Stimulated activated CD4-positive, alpha-beta T cell treated with anti-CD3 and anti-CD28 coated beads, Interleukin-15, amount 100 ng/mL, for 24 hours (primary cell): ENCODE measurements around the gene PPP1R8.
"Not testable (repeated sequence)": the region's sequence is repeated elsewhere in the genome, so short reads cannot be mapped to it uniquely, and the experiment has no call there.

Experiments
- DNase-seq: peaks from one replicate; pipeline ENCODE4 v3.0.0-alpha.2; 2020

Gene PPP1R8

DNA sequence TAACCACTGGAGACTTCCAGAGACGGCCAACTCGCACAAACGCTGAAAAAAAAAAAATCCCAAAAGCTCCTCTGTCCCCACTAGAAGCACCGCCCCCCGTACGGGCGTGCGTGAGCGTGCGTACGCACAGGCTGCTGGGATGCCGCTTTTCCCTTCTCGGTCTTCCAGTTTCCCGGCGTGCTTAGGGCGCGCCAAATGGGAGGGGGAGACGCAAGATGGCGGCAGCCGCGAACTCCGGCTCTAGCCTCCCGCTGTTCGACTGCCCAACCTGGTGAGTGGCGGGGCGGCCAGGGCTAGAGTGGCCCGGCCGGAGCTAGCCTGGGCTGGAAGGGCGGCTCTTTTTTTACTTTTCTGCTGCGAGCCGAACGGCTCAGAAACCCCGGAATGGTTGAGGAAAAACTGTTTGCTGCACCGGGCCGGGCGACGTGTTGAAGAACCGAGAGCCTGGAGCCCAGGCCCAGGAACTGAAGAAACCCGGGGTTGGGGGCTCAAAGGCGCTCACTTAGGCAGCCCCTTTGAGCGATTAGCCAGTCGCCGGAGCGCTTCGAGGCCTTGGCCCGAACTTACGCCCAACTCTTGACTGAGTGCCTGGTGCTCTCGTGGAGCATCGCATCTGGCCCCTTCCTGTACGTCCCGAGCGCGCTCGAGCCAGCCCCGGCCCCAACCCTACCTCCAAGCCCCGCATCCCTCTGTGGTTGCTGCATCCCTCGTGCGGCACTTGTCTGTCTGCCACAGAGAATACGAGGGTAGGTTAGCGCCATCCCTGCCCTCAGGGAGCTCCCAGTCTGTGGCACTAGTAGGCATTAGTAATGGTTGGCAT is at the start of gene PPP1R8:
Gene PPP1R8 (plus strand): TSS at position 162 of the 820 bp plus-strand sequence. CDS start 54 bp downstream, at position 216.
- peak; percentile 95 for DNase-seq

DNA sequence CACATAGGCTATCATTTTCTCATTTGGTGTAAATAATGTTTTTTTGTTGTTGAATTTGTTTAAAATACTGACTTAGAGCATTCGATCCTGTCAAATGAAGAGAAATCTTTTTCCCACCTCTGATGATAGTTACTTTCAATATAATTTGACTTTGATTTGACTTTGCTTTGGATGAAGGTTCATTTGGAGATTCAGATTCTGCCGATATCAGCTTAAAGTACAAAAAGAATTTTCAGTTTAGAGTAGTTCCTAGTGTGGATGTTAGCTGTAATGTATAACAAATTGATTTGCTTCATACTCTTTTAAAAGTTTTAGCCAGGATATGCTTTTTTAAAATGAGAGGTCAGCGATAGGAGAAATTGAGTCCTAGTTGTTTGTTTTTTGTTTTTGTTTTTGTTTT is 47.6 kb upstream of the PPP1R8 start:
- no peak for DNase-seq

DNA sequence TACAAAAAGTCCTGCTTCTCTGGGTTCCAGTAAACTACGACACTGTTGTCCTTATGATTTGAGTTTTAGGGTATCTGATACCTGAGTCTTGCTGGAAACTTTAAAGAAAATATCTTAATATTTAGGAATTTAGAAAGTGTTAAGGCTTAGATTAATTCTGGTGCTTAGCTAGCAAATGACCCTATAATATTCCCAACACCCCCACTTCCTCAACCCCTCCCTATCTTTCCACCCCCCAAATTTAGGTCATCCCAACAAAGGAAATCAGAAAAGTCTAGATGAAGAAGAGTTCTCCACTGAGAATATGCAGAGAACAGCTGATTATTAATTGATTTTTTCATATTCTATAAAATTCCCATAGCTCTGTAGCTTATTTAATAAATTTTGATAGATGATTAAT is 45.9 kb upstream of the PPP1R8 start:
- DNase-seq = no peak

DNA sequence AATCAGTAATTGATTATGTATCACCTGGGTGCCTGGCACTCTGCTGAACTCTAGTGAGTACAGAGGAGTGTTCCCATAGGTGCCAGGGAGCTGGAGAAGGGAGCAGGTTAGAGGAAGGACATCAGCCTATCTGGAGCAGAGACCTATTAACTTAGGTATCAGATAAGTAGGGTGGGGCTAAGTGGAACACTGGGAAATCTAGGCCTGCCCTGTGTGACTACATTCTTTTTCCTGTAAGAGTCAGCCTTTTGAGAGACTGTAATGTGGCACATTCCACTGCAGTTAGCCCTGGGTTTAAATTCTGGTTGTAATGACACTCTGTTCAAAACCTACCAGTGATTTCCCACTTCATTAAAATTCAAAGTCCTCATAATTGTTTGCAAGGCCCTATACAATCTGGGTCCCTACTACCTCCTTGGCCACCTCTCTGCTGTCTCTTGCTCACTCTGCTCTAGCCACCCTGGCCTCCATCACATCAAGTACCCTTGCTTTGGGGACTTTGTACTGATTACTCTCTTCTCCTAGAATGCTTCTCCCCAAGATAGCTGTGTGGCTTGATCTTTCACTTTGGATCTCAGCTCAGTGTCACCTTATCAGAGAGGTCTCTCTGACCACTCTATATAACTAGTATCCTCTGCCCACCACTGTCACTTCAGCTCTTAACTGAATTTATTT is 44.7 kb upstream of the PPP1R8 start:
- DNase-seq = no peak

DNA sequence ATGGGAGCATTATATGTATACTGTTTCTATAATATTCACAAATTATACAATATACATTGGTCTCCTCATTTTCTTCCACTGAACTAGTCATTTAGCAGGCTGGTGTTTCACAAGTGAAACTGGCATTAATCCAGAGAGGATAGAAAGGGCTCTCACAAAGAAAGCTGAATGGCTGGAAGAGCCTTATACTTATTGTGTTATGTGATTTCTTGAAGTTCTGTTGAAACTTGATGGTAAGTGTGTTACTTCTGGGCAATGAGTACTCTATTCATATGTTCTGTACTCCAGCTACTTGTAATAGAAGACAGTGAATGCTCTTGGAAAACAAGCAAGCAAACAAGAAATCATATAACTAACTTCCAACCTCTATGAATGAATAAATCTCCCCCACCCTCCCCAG is 42.7 kb upstream of the PPP1R8 start:
- DNase-seq = no peak

DNA sequence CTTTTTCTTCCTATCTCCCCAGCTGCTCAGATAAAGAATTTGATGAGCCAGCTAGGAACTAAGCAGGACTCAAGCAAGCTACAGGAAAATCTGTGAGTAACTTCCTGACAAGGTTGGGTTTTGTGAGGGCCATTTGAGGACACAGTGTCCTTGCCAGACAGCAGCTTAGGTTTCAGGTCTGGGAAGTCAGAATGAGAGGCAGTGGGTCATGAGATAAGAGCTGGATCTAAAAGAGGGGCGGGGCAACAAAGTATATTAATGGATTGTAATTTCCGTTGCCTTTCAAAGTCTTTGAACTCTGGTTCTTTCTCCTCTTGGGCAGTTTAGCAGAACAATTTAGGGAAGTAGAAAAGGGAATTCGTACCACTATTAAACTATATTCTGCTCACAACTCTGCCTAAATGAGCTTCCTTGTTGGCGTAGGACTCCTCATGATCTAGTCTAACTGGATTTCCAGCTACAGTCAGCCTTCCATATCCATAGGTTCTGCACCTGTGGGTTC is 41.0 kb upstream of the PPP1R8 start:
- DNase-seq = no peak

DNA sequence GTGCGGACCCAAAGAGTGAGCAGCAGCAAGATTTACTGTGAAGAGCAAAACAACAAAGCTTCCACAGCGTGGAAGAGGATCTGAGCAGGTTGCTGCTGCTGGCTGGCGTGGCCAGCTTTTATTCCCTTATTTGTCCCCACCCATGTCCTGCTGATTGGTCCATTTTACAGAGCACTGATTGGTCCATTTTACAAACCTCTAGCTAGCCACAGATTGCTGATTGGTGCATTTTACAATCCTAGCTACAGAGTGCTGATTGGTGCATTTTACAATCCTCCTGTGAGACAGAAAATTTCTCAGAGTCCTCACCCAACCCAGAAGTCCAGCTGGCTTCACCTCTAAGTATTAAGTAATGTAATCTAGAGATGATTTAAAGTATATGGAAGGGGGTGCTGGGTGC is 40.3 kb upstream of the PPP1R8 start:
- DNase-seq = not testable (repeated sequence)

DNA sequence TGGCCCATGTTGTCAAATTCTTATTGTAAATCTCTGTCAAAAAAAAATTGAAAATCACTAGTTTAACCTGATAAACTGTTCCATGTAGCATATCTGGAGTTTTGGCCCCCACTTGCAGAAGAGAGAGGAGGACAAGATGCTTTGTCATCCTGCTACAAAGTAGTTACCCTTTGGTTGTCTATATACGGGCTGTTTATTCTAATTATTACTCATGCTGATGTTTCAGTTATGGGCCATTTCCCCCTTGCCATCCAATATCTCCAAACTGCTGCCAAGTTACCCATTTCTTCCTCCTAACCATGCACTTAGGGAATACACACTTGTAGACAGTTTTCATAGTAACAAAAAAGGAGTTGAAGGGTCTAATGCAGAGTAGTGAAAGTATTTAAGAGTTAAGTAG is 35.0 kb upstream of the PPP1R8 start:
- no peak for DNase-seq

DNA sequence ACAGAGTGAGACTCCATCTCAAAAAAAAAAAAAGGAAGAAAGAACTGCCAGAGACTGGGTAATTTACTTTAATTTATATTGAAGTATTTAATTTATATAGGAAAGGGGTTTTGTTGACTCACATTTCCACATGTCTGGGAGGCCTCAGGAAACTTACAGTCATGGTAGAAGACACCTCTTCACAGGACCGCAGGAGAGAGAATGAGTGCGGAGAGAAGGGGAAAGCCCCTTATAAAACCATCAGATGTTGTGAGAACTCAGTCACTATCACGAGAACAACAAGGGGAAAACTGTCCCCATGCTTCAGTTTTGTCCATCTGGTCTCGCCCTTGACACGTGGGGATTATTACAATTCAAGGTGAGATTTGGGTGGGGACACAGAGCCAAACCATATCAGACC is 25.8 kb upstream of the PPP1R8 start:
- peak; percentile 25 for DNase-seq

DNA sequence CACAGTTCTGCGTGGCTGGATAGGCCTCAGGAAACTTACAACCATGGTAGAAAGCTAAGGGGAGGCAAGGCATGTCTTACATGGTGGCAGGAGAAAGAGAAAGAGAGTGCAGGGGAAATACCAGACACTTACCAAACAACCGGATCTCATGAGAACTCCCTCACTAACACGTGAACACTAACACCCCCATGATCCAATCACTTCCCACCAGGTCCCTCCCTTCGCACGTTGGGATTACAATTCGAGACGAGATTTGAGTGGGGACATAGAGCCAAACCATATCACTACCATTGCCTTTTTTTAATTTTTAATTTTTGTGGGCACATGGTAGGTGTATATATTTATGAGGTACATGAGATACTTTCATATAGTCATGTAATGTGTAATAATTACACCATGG is 23.8 kb upstream of the PPP1R8 start:
- DNase-seq = no peak

DNA sequence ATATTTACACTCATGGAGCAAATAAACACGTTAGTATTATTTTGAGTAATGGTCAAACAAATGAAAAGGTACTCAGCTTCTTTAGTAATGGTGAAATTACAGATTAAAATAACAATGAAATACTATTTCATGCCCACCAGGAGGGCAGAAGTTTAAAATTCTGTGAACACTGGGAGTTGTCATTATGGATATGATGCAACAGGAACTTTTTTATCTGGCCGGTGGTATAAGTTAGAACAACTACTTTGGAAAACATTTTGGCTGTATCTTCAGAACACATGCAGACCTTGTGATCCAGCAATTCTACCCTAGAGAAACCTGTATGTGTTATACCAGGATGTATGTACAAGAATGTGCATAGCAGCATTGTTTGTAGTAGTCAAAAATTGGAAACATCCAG is 23.2 kb upstream of the PPP1R8 start:
- no peak for DNase-seq

DNA sequence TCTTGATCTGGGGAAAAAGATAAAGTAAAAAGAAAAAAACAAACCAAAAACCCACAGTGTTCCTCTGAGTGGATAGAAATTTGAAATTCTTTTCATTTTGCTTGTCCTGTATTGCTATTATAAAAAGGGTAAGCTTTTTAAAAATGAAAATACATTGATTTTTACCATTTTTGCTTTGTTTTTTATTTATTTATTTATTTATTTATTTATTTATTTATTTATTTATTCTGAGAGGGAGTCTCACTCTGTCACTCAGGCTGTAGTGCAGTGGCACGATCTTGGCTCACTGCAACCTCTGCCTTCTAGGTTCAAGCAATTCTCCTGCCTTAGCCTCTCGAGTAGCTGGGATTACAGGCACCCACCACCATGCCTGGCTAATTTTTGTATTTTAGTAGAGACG is 22.5 kb upstream of the PPP1R8 start:
- DNase-seq = not testable (repeated sequence)

DNA sequence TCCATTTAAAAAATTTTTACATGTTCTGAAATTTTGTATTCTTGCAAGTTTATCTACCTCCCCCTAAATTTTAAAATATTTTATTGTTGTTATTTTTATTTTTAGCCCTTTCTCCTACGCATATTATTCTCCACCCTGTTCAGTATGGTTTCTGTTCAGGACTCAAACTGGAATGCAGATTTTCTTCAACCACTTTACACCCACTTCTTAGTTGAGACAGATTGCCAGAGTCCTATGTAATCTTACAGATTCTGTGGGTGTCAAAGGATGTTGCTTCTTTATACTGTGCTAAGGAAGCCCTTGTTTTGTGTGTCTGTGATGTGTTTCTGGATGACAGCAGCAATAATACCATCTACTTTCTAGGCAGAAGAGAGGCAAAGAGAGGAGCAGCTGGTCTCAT is 20.7 kb upstream of the PPP1R8 start:
- DNase-seq = no peak

DNA sequence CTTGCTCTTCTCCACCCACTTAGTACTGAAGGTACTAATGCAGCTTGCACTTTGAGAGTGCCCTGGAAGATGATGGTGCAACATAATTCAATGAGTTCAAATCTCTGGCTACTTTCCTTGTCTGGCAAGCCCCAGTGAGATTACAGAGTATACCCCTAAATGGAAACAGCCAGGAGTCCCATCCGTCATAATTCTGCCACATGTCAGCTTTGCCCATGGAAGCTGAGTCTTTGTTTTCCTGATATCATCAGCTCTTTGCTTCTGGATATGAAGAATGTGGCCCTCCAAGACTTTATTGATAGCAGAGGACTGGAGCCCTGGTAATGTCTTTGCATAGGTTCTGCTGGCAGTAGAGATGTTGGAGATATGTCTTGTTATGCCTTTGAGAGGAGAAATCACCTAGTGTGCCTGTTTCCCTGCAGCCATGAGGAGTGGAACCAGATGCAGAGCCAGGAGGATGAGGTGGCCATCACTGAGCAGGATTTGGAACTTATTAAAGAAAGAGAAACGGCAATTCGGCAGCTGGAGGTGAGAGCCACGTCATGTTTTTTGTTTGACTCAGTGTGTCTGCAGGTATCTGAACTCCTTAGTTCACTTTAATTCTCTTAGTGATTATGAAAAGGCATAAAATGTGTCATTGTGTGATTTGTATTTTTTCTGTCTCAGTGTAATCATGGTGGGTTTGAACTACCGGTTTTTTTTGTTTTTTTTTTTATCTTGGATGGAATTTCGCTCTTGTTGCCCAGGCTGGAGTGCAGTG is 18.7 kb upstream of the PPP1R8 start:
- no peak for DNase-seq

DNA sequence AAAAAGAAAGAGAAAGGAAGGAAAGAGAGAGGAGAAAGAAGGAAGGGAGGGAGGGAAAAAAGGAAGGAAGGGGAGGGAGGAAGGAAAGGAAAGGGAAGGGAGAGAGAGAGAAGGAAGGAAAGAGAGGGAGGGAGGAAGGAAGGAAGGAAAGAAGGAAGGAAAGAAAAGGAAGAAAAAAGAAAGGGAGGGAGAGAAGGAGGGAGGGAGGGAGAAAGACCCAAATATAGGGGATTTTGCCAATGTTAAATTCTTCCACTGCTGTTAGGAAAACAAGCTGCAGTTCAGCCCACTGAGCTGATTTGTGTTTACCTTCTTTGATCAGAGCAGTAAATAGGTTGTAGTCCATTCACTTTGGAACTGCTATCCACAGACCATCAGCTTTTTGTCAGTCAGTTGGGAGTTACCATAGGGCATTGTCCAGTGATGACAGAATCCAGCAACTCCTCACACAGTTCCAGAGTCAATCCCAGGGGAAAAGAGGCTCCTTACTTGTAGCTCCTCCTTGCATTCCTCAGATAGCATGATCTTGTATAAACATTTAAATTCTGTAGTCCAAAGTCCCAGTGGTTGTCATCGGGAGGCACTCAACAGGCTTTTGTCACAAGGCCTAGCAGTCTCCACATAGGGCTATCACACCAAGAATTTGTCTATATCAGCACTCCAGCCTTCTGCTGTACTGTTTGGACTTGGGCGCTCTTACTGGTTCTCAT is 13.5 kb upstream of the PPP1R8 start:
- DNase-seq = no peak

DNA sequence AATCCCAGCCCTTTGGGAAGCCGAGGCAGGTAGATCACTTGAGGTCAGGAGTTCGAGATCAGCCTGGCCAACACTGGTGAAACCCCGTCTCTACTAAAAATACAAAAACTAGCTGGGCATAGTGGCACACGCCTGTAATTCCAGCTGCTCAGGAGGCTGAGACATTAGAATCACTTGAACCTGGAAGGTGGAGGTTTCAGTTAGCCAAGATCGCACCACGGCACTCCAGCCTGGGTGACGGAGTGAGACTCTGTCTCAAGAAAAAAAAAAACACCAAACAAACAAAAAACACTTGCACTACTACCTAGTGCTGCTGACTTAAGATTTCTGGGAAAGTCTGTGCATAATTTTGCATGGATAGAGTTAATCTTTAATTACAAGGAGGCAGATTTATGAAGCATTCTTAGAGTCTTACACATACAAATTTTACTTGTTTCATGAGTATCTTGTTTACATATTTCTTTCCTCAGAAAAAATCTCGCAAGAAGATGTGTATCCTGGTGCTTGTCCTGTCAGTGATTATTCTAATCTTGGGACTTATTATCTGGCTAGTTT is 8.7 kb upstream of the PPP1R8 start:
- no peak for DNase-seq

DNA sequence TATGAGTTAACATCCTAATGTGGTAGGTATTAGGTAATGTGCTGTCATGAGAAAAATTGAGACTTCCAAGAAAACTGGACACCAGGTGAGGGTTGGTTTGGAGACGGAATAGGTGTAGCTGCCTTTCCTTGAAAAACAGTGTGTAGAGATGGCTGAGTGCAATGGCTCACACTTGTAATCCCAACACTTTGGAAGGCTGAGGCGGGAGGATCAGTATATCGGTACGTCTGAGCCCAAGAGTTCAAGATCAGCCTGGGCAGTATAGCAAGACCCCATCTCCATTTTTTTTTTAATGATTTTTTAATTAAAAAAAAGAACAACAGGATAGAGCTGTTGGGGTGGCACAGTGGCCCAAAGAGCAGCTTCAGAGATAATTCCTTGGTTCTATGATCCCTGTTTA is 6.8 kb upstream of the PPP1R8 start:
- DNase-seq = no peak

DNA sequence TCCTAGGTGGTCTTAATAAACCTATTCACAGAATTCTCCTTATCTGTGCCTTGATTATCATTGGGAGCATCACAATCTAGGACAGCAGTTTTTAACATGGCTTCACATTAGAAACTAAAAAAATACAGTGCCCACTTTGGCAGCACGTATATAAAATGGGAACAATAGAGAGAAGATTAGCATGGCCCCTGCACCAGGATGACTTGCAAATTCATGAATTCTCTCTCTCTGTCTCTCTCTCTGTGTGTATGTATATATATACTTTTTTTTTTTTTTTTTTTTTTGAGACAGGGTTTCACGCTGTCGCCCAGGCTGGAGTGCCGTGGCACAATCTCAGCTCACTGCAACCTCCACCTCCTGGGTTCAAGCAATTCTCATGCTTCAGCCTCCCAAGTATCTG is 6.2 kb upstream of the PPP1R8 start:
- no peak for DNase-seq

DNA sequence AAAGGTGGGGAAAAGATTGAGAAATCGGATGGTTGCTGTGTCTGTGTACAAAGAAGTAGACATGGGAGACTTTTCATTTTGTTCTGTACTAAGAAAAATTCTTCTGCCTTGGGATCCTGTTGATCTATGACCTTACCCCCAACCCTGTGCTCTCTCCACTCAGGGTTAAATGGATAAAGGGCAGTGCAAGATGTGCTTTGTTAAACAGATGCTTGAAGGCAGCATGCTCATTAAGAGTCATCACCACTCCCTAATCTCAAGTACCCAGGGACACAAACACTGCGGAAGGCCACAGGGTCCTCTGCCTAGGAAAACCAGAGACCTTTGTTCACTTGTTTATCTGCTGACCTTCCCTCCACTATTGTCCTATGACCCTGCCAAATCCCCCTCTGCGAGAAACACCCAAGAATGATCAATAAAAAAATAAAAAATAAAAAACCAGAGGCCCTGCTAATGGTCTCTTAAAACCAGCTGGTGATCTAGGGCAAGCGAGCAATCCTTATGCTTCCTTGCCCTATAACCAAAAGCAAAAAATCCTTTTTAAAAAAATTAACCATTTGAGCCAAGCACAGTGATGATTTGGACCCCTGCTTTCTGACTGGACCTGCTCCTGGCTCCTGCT is 1.1 kb upstream of the PPP1R8 start:
- DNase-seq = not testable (repeated sequence)

DNA sequence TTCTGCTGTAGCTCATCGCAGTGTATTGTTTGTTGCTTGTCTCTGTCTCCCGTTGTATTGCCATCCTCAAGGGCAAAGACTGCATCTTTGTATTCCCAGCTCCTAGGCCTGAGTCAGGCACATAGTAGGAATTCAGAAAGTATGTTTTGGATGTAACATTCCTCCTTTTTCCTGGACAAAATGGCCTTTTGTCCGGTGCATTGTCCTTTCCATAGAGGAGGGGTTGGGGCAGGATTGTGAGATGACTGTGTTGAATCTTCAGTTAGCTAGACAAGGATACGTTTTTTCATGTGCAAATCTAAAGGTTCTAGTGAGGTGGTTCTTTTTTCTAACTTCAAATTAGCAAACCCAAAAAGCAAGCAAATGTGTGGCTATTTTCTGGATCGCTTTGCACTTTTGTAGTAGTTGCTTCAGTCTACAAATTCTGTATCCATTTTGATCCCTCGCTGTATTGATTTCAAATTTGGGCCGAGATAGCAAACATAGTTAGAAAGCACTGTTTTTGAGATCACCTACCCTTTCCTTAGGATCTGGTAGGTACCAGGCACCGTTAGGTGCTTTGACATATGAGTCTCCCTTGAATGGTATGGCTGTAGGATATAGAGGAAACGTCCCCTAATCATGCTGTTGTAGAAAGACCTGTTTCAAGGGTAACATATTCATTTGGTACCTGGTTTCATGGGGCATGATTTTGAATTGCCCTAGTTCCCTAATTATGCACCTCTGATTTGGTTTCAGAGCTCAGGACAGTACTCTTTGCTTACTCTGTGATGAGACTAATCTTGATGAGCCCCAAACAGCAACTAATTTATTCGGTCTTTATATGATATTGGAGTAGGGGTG is 1.2 kb downstream of the PPP1R8 start:
- no peak for DNase-seq

DNA sequence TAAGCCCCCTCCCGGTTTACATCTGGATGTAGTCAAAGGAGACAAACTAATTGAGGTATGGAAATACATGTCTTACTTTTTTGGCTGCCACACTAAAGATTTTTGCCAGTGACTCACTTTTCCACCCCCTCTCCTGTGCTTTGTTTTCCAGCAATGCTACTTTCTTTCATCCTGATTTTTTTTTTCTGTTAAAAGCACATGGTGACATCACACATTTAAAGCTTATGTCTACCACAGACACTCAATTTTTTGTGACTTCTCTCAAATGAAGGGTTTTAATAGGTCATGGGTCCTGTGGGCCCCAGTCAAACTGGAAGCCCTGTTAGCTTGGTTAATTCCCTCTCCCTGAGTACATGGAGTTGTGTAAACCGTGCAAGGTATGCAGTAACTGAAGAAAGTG is 2.2 kb downstream of the PPP1R8 start:
- DNase-seq = no peak
